Suppressor macrophage treated with lipopolysaccharide for 4 hours (primary cell): Measurements from ENCODE around the gene SLC12A7.
"Not testable (repeated sequence)": the region's sequence is repeated elsewhere in the genome, so short reads cannot be mapped to it uniquely, and the experiment has no call there.

Source experiments
- DNase-seq: peaks from one replicate; pipeline ENCODE4 v3.0.0-alpha.2; 2020

Gene SLC12A7

GRCh38 chr5:1108865-1109174 lies 3.0 kb downstream of the SLC12A7 start:
- peak; percentile 80 for DNase-seq

DNA sequence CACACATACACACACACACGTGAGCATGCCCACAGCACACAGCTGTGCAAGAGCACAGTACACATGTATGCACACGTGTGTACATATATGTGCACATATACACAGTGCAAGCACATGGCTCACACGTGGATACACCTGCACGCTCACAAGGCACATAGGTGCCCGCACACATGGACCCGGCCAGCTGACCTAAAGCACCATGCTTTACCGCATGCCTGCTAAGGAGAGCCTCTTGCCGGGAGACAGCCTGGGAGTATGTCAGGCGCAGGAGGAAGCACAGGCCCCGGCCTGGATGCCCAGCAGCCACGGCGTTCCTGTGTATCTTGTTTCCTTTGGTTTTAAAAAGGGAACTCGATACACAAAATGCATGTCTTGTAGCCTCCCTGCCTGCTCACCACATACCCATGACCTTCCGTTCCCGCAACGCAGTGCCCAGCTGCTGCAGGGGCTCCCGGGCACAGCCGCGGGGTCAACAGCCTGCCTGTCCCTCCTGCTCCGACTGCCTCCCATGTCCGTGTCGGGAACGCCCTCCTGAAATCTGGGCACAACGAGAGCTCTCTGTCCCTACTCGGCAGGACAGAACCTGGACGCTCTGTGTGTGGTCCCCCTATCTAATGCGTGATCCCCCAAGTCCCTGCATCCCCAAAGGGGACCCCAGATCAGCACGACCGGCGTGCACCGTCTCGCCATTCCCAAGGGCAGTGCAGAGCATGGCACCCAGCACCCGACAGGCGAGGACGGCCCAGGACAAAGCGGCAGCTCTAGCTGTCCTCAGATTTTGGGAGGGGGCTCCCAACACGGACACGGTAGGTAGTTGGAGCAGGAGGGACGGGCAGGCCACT lies 3.6 kb downstream of the SLC12A7 start:
- peak; percentile 61 for DNase-seq

DNA sequence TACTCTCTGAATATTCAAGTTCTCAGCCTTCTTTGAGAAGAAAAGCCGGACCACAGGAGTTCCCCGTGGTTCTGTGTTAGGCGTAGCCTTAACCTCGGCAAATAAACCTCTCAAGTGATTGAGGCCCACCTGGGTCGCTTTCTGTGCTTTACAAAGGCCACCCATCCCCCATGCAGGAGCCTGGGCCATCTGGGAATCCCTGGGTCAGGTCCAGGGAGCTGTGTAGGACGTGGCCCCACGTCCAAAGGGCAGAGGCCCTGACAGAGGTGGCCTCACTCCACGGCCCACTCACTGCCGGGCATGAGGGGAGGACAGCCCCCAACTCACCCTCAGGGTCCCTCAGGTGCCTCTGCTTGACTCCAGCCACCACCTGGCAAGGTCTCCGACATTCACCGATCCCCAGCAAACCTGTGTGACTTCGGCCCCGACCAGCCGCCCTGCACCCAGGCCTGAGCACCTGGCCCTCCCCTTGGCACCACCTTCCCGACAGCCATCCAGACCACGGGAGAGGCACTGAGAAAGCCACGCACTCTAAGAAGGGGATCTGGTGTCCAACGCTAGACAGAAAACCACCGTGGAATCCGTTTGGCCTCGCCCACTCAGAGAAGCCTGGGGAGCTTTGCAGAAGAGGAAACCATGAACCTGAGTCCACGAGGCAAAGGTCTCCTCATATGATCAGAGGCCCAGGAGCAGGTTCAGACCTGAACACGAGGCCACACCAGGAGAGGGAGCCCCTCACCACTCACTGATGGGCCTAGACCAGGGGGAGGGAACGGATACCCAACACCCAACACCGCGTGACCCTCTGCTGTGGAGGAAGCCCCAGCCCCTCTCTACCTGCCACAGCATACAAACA lies 4.5 kb downstream of the SLC12A7 start:
- no peak for DNase-seq

- DNase-seq, result peak; percentile 76
Measured at GRCh38 chr5:1106385-1107166, 5.3 kb downstream of the SLC12A7 start.

DNA sequence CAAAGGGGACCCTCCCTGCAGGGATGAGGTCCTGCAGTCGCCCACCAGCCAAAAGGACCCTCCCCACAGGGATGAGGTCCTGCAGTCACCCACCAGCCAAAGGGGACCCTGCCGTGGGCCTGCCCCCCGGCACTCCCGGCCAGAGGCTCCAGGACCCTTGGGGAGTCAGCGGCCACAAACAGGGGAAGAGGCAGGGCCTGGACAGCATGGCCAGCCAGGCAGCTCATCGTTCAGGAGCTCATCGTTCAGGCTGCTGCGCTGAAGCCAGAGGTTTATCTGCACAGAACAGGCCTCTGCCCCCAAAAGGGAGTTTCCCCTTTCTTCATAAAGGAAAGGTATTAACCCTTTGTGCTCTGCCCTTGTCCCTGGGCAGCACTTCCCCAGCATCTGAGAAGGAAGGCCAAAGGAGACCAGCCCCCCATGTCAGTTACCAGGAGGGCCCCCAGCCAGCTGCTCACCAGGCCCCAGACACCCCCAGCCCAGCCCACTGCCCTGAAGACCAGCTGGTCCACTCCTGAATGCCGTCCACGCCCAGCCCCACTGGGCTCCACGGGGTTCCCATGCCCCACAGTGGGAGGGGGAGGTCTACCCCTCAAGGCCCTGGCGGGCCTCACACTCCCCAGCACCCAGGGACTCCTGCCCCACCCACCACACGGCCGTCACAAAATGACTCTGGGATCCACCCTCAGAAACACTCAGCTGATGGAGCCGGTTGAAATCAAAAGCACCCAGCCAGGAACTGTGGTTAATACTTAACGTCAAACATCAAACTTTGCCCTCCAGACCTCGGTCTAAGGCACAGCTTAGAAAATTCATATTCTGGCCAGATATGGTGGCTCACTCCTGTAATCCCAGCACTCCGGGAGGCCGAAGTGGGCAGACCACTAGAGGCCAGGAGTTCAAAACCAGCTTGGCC lies 6.3 kb downstream of the SLC12A7 start:
- peak; percentile 66 for DNase-seq

DNA sequence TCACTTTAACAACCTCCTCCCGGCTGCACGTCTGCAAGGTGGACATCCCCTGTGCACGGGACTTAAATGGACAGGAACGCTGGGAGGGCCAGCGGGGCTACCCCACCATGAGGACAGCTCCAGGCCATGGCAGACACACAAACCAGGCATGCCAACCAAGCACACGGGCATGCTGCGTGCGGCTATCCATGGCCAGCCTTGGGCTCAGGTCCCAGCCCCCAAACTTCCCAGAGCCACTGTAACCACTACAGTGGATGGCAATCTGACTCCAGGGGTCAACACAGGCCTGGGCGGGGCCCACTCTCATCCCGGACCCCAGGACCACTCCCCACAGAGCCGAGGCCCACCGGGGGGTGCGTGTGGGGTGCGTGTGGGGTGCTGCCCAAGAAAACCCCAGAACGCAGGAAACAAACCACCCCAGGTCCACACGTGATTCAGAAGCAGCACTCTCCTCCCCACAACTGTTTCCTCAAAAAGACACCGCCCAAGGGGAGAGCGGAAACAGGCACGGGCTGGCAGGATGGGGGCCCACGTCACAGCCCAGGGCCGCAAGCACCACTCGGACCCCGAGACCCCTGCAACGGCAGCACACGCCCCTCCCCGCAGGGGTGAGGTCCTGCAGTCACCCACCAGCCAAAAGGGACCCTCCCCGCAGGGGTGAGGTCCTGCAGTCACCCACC lies 7.4 kb downstream of the SLC12A7 start:
- peak; percentile 53 for DNase-seq

DNA sequence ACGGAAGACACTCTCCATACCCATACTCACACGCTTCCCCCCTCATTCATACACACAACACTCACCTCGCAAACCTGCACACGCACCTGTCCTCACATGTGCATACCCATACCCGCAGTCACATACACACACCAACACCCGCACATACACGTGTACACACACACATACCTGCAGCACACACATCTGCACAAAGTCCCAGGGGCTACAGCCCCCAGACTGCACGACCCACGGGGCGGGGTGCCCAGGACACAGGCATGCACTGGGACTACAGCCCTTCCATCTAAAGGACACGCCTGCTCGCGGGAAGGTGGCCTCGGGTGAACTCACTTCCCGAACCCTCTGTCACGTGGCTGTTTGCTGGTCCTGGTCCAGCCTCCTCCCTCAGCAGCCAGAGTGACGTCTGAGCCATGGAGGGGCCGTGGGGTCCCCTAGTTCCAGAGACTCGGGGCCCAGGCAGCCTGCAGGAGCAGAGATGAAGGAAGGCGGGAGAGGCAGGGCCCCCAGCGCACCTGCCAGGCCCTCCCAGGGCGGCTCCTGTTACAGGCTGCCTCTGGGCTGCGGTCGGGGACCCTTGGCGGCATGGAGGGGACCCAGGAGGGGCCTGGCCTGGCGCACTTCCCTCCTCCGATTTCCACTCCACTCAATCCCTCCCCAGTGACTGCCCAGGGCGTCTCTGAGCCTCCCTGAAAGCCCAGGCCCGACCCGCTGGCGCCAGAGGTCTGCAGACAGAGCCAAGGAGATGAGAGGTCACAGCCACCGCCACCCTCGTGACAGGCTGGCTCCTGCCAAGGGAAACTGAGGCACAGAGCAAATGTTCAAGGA lies 8.1 kb downstream of the SLC12A7 start:
- DNase-seq, result peak; percentile 50

DNA sequence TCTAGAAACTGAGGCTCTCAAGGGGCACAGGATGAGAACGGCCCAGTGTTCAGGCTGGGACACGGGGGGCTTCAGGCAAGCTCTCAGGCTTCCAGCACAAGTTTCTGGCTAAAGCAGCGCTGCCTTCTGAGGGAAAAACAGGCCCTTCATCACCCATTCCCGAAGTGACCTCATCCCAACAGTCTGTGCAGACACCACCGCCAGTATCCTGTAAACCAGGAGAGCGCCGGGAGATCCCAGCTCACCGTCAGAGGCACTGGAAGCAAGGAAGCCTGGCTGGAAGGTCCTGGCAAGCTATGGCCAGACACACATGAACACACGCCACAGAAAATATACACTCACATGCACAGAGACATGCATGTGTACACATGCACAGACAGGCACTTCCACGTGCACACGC lies 8.8 kb downstream of the SLC12A7 start:
- no peak for DNase-seq

- DNase-seq, result peak; percentile 42
Measured at GRCh38 chr5:1101961-1102713, 9.7 kb downstream of the SLC12A7 start.

DNA sequence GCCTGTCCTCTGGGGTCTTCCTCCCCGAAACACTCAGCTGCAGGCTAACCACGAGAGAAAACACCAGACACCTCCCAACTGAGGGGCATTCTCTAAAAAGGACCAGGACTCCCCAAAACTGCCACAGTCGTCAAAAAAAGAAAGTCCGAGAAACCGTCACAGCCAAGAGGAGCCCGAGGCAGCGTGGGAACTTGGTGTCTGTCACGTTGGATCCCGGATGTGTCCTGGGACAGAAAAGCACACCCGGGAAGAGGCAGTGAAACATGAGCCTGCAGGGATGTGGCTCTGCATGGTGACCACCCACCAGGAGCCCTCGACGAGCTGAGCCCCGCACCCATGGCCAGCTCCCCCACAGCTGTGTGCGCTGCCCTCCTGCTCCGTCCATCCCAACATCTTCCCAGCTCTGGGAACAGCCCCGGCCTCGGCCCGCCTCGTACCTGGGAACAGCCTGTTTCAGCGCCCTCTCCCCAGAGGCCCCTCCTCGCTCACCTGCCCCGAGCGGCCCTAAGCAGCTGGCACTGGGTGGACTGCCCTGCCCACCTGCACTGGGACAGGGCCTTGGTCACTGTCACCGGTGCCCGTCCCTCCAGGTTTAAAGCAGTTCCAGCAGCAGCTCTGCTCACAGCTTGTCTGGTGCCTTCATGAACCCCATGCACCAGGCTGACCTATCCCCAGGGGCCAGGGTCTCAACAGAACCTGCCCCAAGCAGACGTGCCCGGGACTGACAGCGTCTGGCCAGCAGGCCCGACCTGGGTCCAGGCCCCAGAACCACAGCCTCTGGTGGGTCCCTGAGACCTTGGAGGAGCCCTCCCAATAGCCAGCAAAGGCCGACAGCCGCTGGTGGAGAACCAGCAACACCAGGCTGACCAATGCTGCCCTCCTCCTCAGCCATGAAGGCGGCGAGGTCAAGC lies 10.9 kb downstream of the SLC12A7 start:
- no peak for DNase-seq

DNA sequence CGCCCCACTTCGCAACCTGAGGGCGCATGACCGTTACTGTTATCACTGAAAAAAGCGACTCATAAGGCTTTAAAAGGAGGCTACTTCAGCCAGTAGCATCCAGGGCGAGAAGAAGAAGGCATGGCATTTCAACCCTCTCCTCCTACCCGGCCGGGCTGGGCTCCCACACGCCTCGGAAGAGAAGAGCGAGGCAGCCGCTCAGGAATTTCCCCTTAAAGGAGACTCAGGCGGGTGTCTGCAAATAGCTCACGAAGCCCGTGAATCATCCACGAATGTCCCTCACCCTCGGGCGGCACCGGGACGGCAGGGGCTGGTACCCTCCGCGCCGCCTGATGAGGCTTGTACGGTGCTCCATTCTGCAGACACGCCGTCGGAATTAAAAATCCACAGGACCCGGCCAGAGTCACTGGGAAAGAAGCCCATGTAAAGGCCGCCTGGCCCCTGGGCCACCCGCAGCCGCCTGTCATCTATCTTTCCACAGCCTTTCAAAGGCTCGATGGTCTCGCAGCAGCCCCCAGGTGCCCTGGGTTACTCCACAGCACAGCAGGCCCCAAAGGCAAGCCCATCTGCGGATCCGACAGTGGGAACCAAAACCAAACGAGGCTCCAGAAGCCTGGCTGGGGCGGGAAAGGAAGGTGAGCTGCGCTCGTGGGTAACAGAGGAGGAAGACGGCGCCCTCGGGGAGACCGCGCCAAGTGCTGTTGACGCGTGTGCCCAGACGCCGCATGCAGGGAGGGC lies 11.8 kb downstream of the SLC12A7 start:
- DNase-seq, result no peak

DNA sequence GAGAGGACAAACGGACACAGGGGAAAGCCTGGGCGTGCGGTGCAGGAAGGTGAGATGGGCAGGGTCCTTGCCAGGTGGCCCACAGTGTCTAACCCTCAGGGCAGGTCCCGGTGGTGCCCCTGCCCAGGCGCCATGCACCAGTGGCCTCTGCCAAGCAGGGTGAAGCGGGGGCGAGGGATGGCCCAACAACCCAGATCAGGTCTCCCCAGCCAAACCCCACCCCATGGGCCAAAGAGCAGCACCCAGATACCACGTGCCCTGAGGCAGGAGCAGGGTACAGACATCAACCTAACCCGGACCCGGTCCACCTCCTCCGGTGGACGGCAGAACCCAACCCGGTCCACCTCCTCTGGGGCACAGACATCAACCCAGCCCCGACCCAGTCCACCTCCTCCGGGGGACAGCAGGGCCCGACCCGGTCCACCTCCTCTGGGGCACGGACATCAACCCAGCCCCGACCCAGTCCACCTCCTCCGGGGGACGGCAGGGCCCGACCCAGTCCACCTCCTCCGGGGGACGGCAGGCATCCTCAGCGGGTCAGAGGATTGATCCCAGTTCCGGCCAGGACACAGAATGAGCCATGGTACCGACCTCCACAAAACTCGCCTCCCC lies 12.8 kb downstream of the SLC12A7 start:
- no peak for DNase-seq

DNA sequence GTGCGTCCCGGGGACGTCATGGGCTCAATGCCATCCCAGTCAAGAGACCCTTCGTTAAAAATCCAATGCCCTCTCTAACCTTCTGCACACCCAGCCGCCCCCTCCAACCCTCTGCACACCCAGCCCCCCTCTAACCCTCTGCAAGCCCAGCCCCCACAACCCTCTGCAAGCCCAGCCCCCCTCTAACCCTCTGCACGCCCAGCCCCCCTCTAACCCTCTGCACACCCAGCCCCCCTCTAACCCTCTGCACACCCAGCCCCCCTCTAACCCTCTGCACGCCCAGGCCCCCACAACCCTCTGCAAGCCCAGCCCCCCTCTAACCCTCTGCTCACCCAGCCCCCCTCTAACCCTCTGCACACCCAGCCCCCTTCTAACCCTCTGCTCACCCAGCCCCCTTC lies 13.9 kb downstream of the SLC12A7 start:
- not testable (repeated sequence) for DNase-seq

- DNase-seq, result no peak
Measured at GRCh38 chr5:1097381-1097987, 14.4 kb downstream of the SLC12A7 start.

DNA sequence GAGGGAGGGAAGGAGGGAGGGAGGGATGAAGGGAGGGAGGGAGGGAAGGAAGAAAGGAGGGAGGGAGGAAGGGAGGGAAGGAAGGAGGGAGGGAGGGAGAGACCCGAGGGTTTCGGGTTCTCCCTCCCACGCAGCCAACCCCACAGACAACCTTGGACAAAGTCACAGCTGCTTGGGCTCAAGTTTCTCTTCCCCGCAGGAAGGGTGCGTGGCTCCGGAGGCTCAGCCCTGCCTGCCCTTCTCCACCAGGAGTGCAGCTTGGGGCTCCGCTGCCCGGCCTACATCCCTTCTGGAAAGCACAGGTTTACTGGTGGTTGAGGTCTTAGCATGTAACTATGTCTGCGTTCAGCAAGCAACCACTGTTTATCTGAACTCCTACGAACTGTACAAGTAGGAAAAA lies 15.0 kb downstream of the SLC12A7 start:
- DNase-seq, result no peak

DNA sequence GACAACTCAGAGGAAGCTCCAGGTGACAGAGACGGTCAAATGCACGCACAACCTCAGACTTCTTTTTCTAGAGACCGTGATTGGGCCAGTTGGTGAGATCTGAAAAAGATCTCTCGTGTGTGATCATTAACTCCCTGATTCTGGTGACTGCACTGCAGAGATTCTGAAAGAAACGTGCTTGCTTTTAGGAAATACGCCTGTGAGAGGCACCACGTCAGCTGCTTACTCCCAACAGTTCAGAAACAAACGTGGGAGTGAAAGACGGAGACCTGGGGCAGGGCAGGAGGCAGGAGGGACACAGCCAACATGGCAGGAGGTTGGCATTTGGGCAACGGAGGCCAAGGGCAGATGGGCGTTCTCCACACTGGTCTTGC lies 15.9 kb downstream of the SLC12A7 start:
- no peak for DNase-seq

DNA sequence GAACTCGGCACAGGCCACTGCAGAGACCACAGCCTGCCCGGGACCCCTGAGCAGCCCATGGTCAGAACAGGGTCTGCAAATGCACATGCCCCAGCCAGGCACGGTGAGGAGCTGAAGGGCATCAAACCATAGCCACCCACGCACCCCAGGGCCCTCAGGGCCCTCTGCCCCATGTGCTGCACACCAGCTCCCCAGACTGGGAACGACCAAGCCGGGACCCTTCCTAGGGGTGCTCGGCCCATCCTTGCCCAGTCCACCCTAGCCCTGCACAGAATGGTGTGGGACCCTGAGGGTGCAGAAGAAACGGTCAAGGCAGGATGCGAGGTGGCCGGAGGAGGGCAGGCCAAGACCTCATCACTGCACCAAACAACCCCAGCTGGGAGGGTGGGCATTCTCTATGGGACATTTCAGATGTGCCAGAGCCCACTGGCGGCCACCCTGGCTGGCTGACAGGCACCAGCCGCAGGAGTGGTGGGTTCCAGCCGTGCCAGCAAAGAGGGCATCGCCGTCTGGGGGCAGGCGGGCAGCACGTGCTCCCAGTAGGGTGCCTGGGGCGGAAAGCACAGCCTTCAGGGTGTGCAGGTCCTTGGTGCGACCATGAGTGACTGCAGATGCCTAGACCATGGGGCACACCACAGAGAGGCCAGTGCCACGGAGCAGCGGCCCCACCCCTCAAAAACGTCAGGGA lies 16.4 kb downstream of the SLC12A7 start:
- DNase-seq, result no peak
